Spleen (tissue), 7 donors: ENCODE results near the gene F11R.

Source experiments
- POLR2AphosphoS5 ChIP-seq, 3 donors: sonication (generic); formaldehyde crosslinking; IDR thresholded peaks; one replicate each; pipeline ENCODE4 v1.5.1; 2017; ENCODE audit warnings: antibody characterized with exemption in 3 of 3
- TF ChIP-seq, protein P1 (sequence below), 11 experiments: fragments of 200-600 bp in 7 of 11; fragments of 450-650 bp in 4 of 11; sonication (generic) in 4 of 11; IDR thresholded peaks in 8 of 11; conservative IDR thresholded peaks in 3 of 11; 1 replicate in 7 of 11; 2 replicates in 4 of 11; pipeline versions ENCODE4 v1.4.0 to v1.8.0; 2016 to 2021; ENCODE audit warnings: antibody characterized with exemption in 11 of 11, inconsistent platforms in 4 of 11, mild to moderate bottlenecking in 1 of 11
- donor health status: DM: no; HTN: no; CAD: no; lungs with moderate emphysema.
- donor health status: DM: no; HTN: no; CAD: no.
- donor health status: DM: no; HTN: no; CAD: no.

DNA sequence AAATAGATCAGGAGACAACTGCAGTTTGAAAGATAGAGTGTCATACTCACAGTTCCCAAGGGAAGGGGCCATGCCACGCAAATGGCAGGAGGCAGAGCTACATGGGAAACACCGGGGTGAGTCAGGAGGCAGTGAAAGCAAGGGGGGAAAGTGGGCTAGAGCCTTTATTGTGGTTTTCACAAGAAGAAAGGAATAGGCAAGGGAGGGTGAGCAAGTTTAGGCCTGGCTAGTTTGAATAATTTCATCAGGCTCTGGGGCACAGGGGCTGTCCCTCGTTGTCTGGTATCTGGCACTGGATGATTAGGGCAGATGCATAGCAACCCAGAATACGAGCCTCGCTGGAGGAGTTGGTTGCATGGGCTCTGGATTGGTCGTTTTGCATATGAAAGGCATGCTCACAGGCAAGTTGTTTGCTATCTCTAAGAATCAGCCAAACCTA, 49.3 kb downstream of the F11R start:
- TF ChIP-seq POLR2AphosphoS5 (IDR thresholded peaks at IDR 0.05) = no peak
- TF ChIP-seq, protein P1, sequence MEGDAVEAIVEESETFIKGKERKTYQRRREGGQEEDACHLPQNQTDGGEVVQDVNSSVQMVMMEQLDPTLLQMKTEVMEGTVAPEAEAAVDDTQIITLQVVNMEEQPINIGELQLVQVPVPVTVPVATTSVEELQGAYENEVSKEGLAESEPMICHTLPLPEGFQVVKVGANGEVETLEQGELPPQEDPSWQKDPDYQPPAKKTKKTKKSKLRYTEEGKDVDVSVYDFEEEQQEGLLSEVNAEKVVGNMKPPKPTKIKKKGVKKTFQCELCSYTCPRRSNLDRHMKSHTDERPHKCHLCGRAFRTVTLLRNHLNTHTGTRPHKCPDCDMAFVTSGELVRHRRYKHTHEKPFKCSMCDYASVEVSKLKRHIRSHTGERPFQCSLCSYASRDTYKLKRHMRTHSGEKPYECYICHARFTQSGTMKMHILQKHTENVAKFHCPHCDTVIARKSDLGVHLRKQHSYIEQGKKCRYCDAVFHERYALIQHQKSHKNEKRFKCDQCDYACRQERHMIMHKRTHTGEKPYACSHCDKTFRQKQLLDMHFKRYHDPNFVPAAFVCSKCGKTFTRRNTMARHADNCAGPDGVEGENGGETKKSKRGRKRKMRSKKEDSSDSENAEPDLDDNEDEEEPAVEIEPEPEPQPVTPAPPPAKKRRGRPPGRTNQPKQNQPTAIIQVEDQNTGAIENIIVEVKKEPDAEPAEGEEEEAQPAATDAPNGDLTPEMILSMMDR (IDR thresholded peaks at IDR 0.05 in 8 of 11, conservative IDR thresholded peaks at IDR 0.05 in 3 of 11) = no peak
